GM12874 (cell line): ENCODE data around the gene RPS6KA1.

ENCODE experiments used
- CTCF ChIP-seq: IDR thresholded peaks from 2 replicates; pipeline ENCODE4 v1.5.1; 2011; ENCODE audit warnings: low read depth, mild to moderate bottlenecking, control low read depth, low read length, moderate library complexity; ENCODE audit not compliant: insufficient read depth

RPS6KA1 gene

GRCh38 chr1:26541431-26541815 lies 11.9 kb downstream of the RPS6KA1 start:
- TF ChIP-seq CTCF: 0 out of 2 replicates have a peak, but pooled peaks have one; percentile 8

DNA sequence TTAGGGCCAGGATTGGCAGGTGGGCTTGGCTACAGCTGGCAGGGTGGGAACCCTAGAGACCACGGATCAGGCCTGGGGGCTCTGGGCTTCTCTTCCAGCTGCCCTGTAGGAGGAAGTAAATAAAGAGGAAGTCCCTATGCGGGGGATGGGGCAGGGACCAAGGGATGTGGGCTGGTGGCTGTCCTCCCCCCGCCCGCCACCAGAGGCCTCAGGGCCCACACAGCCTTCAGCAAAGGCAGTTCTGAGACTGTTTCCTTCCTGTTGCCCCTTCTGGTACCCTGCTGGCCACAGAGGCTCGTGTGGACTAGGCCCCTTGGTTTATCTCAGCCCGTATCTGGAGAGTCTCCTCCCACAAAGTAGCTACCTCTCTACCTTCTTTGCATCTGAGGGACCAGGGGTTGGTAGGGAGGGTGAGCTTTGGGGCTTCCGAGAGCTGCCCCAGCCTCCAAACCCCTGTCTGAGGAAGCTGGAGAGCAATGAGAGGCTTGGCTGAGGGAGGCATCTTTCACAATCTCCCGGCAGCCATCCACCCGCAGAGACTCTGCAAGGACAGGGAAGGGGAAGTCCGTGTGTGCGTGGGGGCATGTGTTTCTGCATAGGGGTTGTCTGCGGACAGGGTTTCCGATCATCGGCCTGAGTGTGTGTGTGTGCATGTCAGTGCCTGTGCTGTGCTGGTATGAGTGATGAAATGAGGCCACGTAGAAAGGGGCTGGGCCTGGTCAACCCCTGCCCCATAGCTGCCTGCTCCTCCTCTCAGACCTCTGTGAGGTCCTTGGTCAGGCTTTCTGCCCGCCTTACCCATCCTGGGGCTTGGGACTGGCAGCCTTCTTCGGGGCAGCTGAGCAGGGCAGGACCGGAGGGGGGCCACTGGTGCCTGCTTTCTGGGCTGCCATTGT lies 12.5 kb downstream of the RPS6KA1 start:
- peak; percentile 82 for TF ChIP-seq CTCF

GRCh38 chr1:26542771-26543451 lies 13.3 kb downstream of the RPS6KA1 start:
- no peak for TF ChIP-seq CTCF

DNA sequence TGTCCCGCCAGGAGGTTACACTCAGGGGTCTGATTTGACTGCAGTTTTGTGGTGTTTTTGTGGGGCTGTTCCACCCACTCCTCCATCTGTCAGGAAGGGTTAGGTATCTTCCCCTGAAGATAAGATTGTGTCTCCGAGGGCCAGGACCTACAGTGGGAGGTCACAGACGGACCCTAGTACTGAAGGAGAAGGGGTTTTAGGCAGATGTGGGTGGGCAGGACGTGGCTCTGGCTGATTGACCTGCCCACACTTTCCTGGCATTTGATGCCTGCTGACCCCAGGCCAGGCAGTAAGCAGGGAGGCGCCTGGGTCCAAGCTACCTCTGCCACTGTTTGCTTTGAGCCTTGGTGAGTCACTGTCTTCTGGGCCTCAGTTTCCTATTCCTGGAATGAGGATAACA lies 13.9 kb downstream of the RPS6KA1 start:
- no peak for TF ChIP-seq CTCF

- no peak for TF ChIP-seq CTCF
These were observed 14.6 kb downstream of the RPS6KA1 start for GRCh38 chr1:26544126-26544525.

- no peak for TF ChIP-seq CTCF
These were observed 16.4 kb downstream of the RPS6KA1 start for GRCh38 chr1:26545969-26546323.

GRCh38 chr1:26546375-26546774 lies 16.8 kb downstream of the RPS6KA1 start:
- TF ChIP-seq CTCF: no peak
